Measurements from ENCODE around the gene CACNG5.

CACNG5 gene

GRCh38 chr17:66841744-66842143, 6.8 kb downstream of the CACNG5 start:
- TF ChIP-seq REST (tag by site-specific recombination; IDR thresholded peaks at IDR 0.05) (peak; percentile 54), ZNF621 (tag by site-specific recombination; IDR thresholded peaks at IDR 0.05) (no peak), ZNF610 (tag by site-specific recombination; IDR thresholded peaks at IDR 0.05; ENCODE audit: borderline replicate concordance) (no peak)
- Histone ChIP-seq H3K9me3 (ENCODE audit: control insufficient read depth, insufficient read depth, low read depth, low read length) (no peaks in the 10 kb centered on the region), H3K4me1 (ENCODE audit: control insufficient read depth, insufficient read depth, low read length) (no peaks in the 10 kb centered on the region), H3K27ac (ENCODE audit: extremely low read depth, low read depth, low read length) (no peak overlapping the region), H3K36me3 (ENCODE audit: control insufficient read depth in 2 of 2, insufficient read depth in 1 of 2, low read length in 2 of 2) (no peaks in the 10 kb centered on the region), H3K4me3 (ENCODE audit: low read depth, low read length) (no peak overlapping the region)
- CTCF ChIA-PET = interaction anchor here (0.6 to 1.2 kb wide), 2 partner anchors 13 to 1593 kb away, joined by 3 to 4 read pairs; no protein-coding TSS in a partner anchor
- POLR2A ChIA-PET = no interaction called here

GRCh38 chr17:66842505-66842904, 7.6 kb downstream of the CACNG5 start:
- ChIA-PET CTCF (interaction anchor here (0.6 to 1.2 kb wide), 4 partner anchors 13 to 1592 kb away, joined by 3 to 4 read pairs (median 4); no protein-coding TSS in a partner anchor), POLR2A (no interaction called here)
- H3K4me1 ChIP-seq (ENCODE audit: control insufficient read depth, insufficient read depth, low read length) = no peaks in the 10 kb centered on the region

GRCh38 chr17:66842959-66843358, 8.0 kb downstream of the CACNG5 start:
- ChIA-PET POLR2A (no interaction called here), CTCF (interaction anchor here (0.8 to 1.2 kb wide), 3 partner anchors 12 to 132 kb away, joined by 3 to 4 read pairs (median 3); no protein-coding TSS in a partner anchor)
- no peak overlapping the region for H3K27ac ChIP-seq (ENCODE audit: extremely low read depth, low read depth, low read length)
- no peaks in the 10 kb centered on the region for H3K36me3 ChIP-seq (ENCODE audit: control insufficient read depth in 2 of 2, insufficient read depth in 1 of 2, low read length in 2 of 2)
- no peaks in the 10 kb centered on the region for H3K9me3 ChIP-seq (ENCODE audit: control insufficient read depth, insufficient read depth, low read depth, low read length)
- H3K4me1 ChIP-seq (ENCODE audit: control insufficient read depth, insufficient read depth, low read length) = no peaks in the 10 kb centered on the region
- no peak overlapping the region for H3K4me3 ChIP-seq (ENCODE audit: low read depth, low read length)
- TF ChIP-seq ZBTB10 (tag by site-specific recombination; IDR thresholded peaks at IDR 0.05) = no peak
- TF ChIP-seq ZNF280D (tag by site-specific recombination; IDR thresholded peaks at IDR 0.05) = no peak
- TF ChIP-seq ZNF596 (tag by site-specific recombination; IDR thresholded peaks at IDR 0.05) = no peak
- no peak for TF ChIP-seq ZNF16 (tag by site-specific recombination; IDR thresholded peaks at IDR 0.05; ENCODE audit: low read depth)

More at GRCh38 chr17:66842505-66842904, 7.6 kb downstream of the CACNG5 start:
- Histone ChIP-seq H3K4me3 (ENCODE audit: low read depth, low read length) (no peak overlapping the region), H3K27ac (ENCODE audit: extremely low read depth, low read depth, low read length) (no peak overlapping the region), H3K36me3 (ENCODE audit: control insufficient read depth in 2 of 2, insufficient read depth in 1 of 2, low read length in 2 of 2) (no peaks in the 10 kb centered on the region), H3K9me3 (ENCODE audit: control insufficient read depth, insufficient read depth, low read depth, low read length) (no peaks in the 10 kb centered on the region)
- no peak for TF ChIP-seq ZNF280D (tag by site-specific recombination; IDR thresholded peaks at IDR 0.05)
- TF ChIP-seq ZNF394 (tag by site-specific recombination; IDR thresholded peaks at IDR 0.05; ENCODE audit: borderline replicate concordance) = no peak
- TF ChIP-seq ZNF169 (tag by site-specific recombination; IDR thresholded peaks at IDR 0.05) = no peak
- TF ChIP-seq ZBTB1 (tag by site-specific recombination; IDR thresholded peaks at IDR 0.05) = no peak
- no peak for TF ChIP-seq ZNF629 (tag by site-specific recombination; IDR thresholded peaks at IDR 0.05)
- no peak for TF ChIP-seq ZNF214 (tag by site-specific recombination; IDR thresholded peaks at IDR 0.05; ENCODE audit: borderline replicate concordance)
- TF ChIP-seq ZNF202 (tag by site-specific recombination; IDR thresholded peaks at IDR 0.05; ENCODE audit: borderline replicate concordance) = no peak
- no peak for TF ChIP-seq RBAK (tag by site-specific recombination; IDR thresholded peaks at IDR 0.05)
- no peak for TF ChIP-seq SP2 (tag by site-specific recombination; IDR thresholded peaks at IDR 0.05)
- no peak for TF ChIP-seq ZSCAN4 (tag by site-specific recombination; IDR thresholded peaks at IDR 0.05)
- no peak for TF ChIP-seq ZNF184 (tag by site-specific recombination; IDR thresholded peaks at IDR 0.05)
